ENCODE results near the gene MBL2.

Gene MBL2

DNA sequence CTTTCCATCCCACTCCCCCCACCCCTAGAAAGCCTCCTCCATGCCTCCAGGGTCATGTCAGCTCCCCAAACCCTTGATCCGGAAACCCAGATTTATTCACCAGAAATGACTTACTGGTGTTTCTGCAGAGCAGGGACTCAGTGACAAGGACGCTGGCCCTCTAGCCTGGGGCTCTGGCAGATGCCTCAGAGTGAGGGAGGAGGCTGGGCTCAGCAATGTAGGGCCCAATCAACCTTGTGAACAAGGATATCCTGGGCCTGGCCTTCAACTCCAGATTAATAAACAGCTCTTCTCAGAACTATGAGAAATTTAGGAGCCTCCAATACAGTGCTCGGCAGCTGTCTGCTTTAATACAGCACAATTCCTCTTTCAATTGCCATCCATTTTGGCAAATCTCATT, at the start of gene MBL2:
MBL2 (minus strand) TSS at position 162 of the 400 bp plus-strand sequence. CDS start 1,149 bp downstream, outside the sequence.
- DNase-seq: no peak

- no peak for DNase-seq
These were observed 47.7 kb upstream of the MBL2 start for GRCh38 chr10:52820309-52820708.

DNA sequence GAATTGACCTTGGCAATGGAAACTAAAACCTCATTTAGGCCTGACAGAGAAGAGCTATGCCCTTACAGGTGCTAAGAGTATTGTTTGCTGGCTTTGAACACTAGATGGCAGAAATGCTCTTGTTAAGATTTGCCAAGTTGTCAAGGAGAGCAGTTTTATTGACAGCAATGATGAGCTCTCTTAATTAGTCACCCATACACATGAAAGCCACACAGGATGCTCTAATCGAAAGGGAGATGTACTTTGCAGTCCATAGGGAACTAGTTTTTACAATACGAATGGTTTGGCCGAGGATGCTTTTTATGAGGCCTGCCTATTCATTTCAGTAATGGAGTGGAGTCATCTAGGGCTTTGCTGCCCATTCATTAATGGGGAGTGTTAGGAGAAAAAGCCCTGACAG, 45.4 kb upstream of the MBL2 start:
- DNase-seq: no peak

- no peak for DNase-seq
These were observed 41.9 kb upstream of the MBL2 start for GRCh38 chr10:52814506-52814905.

DNA sequence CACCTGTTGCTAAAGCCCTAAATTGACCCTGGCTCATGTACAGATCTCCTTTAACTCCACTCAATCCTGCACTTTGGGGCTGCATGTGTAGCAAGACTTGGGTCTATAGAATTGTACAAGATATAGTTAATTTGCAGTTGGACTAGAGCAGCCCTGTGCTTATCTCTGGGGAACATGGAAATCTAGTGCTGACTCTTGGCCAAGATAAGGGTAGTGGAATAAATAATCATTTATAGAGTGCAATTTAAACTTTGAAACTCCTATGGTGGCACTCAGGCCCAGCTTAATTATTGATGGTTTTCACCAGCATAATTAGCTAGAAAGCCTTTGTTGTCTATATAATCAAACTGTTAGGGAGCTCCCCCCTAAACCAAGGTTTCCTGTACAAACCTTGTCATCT, 39.2 kb upstream of the MBL2 start:
- DNase-seq: no peak

DNA sequence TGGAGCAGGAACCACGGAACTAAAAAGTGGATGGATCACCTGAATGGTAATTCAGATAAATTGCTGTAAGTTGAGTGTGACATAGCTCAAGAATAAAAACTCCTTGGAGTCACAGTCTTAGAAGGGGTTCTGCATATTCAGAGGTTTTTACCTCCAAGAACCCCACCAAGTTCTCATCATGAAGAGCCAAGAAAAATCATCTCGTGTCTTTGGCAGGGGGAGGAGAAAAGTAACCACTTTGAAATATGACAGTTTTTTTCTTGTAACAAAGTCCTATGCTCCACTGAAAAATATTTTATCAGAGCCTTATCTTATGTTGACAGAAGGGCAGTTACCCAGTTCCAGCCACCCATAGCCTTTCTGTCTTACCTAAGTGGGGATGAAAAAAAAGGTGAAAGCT, 38.2 kb upstream of the MBL2 start:
- no peak for DNase-seq

DNA sequence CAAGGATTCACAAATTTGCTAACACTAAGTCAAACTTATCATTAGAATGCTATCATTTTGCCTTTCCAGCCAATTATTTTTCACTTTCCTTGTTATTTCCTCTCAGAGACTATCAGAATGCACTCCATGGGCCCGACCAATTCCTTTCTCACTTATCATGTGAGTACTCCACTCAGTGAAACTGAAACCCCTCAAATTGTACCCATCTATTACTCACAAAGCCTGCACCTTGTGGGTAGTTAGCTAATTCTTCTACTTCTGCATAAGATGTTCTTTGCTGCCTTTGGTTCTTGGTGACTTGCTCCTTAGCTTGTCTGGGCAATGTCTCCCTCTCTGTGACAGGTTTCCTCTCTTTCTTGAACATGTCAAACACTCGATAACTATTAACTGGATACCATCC, 35.2 kb upstream of the MBL2 start:
- DNase-seq: no peak

DNA sequence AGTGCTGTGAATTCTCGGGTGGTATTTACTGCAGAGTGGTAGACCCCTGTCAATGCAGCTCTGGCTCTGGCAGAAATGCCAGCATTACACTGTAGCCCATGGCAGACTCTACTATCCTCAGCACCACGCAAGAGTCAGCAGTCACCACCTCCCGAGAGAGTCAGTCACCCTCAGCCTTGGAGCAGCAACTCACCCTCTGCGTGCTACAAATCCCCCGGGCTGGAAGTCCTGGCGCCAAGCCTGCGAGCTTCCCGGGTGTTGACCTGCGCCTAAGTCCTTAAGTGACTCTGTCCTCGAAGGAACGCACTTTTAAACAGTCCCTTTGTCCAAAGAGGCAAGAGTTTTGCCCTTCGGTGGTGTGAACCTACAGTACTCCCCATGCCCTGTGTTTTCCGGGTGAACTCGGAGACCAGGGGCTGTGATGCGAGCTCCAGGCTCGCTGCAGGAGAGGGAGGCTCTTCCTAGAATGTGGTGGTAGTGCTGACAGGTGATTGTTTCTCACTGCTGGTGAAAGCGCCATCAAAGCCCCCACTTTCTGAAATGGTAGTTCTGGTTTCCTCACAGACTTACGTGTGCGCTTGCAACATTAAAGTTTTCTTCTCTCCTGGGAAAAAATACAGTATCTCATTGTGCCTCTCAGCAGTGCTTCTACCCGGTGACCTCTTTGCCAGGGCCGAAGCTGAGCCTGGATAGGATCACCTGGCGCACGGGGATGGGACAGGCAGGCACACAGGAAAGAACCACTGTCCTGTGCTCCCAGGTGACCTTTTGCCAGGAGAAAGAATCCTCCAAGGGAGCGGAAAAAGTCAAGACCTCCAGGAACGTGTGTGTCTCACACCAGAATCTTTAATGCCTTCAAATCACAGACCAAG, 33.1 kb upstream of the MBL2 start:
- DNase-seq: no peak

GRCh38 chr10:52801947-52802346, 29.4 kb upstream of the MBL2 start:
- no peak for DNase-seq

DNA sequence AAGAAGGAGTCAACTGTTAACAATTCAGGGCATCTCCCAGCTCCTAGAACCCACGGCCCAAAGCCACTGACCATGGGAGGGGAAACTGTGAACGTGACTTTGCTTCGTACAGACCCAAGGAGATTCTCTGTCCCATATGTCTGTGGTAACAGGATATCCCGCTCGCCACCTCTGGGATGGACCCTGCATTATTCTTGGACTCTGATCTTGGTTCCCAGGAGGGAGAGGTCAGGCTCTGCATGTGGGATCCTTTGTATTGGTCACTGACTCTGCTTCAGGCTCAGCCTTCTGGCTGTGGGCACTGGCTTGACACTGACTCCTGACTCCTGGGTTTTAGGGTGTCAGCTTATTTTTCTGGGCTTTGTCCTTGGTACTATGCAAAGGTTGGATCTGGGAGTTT, 13.5 kb upstream of the MBL2 start:
- no peak for DNase-seq

DNA sequence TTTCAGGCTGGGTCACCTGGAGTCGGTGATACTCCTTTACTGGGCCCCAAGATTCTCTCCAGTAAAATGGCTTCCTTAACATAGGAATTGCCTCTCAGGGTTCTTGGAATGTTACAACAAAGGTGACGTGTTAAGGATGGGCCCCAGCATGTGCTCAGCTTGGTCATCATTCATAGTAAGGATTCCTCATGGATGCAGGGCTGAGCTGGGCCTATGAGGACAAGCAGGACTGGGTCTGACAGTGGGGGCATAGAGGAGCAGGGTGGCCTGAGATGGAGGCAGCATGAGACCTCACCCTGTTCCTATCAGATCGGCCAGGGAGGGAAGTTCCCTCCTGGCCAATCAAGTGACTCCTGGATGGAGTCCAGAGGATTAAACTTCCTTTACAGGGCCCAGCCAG, 12.8 kb upstream of the MBL2 start:
- no peak for DNase-seq

DNA sequence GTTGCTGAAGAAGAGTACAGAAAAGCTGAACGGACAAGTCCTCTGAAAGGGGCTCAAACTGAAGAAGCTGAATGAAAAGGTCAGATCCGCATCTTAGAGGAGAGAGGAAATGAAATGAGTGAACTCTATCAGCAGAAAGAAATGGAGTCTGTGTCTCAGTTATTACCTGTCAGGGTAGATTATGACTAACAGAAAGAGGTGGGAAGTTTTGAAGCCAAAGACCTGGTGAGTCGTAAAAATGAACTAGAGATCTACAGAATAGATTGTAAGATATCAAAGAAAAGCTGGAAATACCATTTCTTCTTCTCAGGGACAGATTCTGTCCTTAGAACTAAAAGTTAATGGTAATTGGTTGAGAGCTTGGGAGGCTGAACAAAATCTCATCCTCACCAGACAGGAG, 11.1 kb upstream of the MBL2 start:
- DNase-seq: no peak

GRCh38 chr10:52782554-52782953, 10.0 kb upstream of the MBL2 start:
- no peak for DNase-seq

DNA sequence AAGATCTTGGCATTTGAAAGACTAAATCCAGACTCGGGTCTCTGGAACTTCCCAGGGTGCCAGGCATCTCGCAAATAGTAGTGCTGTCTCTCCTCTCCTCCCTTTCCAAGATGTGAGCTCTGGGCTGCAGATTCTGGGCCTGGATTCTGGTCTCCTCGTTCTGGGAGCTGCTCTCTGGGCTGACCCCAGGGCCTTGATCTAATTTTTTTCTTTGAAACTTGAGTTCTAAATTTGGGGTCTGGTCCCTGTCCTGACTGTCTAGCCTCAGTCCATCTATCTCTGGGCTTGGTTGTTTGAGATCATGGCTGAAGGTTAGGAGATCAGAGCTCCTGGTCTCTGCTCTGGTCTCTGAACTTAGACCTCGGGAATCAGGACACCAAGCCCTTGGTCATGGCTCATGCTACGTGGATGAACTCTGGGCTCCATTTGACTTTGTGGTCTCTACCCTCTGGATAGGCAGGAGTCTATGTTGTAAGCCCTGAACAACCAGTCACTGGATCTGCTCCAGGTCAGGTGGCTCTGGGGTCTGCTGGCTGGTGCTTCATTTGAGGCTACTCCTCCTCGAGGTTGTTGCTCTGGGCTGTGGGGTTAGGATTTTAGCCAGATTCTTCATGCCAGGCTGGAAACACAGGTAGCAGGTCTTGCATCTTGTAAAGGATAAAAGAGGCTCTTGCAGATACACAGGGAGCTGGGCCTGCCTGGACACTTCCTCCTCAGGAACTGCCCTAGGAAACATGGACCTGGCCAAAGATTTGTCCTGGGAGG, 8.0 kb upstream of the MBL2 start:
- no peak for DNase-seq

GRCh38 chr10:52779541-52780390, 7.2 kb upstream of the MBL2 start:
- DNase-seq: no peak

DNA sequence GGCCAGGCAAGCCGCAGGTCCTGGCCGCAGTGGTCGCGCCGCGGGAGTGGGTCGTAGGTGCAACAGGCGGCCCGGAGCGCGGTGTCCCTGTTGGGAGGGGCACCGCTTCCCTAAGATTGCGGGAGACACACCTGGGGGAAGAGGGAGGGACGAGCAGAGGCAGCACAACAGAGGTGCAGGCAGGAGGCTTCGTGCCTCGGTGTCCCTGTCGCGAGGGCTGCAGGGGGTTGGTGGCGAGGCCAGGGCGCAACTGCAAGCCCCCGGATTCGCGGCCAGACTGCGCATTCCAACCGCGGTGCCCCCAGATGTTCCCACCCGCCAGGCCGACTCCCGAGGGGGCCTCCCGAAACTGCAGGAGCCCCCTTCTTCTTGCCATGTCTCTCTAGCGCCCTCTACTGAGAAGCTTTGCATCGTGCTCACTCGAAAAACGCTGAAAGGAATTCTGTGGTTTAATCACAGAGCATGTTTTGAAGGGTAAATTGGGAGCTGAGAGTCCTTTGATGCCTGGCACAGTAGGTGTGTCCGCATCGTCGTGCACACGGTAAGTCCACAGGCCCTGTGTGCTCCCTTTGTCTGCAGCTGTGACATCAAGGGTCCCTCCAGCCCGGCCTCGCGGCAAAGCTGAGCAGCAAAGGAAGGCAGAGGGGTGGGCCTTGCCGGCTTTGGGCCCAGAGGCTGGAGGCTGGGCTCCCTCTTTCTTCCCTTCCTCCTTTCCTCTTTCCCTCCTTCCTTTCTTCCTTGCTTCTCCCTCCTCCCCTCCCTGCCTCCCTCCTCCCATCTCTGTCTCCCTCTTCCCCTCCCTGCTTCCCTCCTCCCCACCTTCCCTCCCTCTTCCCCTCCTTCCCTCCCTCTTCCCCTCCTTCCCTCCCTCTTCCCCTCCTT, 6.2 kb upstream of the MBL2 start:
- no peak for DNase-seq

- DNase-seq: no peak
These were observed 4.8 kb upstream of the MBL2 start for GRCh38 chr10:52777414-52777813.

- no peak for DNase-seq
These were observed 3.9 kb upstream of the MBL2 start for GRCh38 chr10:52776471-52776903.

DNA sequence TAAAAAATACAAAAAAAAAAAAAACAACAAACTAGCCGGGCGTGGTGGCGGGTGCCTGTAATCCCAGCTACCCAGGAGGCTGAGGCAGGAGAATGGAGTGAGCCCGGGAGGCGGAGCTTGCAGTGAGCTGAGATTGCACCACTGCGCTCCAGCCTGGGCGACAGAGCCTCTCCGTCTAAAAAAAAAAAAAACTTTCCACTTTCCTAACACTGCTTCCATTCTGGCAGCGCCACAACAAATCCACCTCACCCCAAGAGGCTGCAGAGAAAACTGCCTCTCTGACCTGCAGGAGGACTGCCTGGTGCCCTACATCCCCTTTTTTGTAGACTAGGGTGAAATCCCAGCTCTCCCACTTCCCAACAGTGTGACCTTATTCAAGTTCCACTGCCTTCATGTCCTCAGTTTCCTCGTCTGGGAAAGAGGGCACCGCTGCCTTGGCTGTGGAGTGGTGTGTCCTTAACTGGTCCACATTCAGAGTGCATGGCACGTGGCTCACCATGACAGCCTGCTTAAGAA, 2.6 kb upstream of the MBL2 start:
- DNase-seq: no peak

GRCh38 chr10:52774600-52775106, 2.1 kb upstream of the MBL2 start:
- no peak for DNase-seq

GRCh38 chr10:52774182-52774581, 1.6 kb upstream of the MBL2 start:
- no peak for DNase-seq
